GM18861 (cell line): ENCODE results near the gene ATG5.
A peak's percentile ranks its signal among the peaks of the same experiment; 100 is the strongest.

Source experiments
- ATAC-seq: cut with Tn5 transposase; IDR thresholded peaks from one replicate; pipeline ENCODE4 v1.9.1; 2021; ENCODE audit not compliant: unreplicated experiment

The ATG5 gene

DNA sequence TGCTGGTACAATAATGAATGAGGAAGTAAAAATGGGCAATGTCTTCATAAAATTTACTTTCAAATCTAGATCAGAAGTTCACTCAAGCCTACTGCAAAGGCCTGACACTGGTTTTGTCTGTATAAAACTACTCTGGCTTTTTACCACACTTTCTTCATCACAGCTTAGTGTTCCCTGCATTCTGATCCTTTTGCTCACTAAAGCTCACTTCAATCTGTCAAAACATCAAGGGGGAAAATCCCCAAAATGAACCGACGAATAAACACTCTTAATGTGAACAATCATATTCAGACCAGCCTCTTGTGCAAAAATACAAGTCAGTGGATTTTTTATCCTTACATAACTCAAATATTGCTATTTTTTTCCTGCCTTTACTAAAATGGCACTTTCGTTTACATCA, 140.9 kb downstream of the ATG5 start:
- ATAC-seq = no peak

DNA sequence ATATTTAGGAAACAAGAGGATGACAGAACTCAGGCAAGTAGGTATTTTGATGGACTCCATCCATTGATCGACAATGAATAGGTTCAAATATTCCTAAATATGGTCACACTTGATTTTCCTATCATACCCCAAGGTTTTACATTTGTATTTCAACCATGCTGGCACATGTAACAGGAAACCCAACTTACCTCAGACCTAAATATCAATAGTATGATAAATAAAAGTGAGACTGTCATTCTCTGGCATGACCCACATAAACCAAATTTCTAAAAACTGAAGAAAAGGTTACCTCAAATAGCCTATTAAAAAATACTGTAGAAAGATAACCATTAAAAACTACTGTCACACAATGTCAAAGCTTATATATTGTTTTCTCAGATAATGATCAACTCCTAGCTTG, 142.1 kb downstream of the ATG5 start:
- no peak for ATAC-seq

DNA sequence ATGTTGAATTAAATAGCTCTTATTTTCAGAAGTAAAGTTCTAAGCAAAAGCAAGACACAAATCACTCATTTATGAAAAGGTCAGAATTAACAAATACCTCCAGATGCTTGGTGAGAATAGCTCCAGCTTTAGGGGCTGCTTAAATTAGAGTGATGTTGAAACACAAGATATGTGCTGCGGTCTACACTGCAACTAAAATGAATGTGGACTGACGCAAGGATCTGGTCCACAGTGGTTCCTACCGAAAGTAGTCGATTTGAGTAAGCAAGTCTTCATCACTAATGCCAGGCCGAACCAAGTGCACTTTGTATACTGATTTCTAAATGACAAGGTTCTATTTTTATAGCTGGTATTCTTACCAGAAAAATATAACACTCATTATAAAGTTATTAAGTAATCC, 143.1 kb downstream of the ATG5 start:
- ATAC-seq = peak; percentile 74

DNA sequence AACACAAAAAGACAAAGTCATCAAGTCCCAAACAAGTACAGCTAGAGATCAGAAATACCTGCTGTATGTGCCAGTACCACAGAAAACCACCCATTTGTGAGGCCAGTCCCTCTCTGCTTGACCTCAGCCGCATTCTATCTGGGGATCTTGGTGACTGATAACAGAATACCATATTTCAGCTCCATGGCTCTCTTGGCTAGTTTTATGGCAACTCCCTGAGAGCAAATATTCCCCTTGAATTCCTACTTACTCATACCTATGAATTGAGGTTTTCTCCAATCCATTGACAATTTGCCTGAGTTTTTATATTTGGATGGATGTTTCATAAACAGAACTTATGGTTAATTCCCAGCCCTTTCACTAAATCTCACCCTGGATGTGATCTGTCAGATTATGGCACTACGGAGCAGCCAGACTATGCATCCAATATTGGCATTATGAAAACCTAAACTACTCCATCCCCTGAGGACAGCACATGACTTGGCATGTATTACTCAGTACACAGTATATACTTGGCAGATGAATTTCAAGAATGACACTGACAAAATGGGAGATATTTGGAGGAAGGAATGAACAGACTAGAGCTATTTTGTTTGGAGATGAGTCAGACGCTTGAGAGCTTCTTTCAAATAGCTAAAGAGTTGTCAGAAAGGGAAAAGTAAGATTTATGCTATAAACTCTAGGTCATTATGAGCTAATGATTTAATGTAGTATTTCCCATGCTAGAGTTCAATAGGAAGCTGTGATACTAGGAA, 143.7 kb downstream of the ATG5 start:
- ATAC-seq = peak; percentile 34

DNA sequence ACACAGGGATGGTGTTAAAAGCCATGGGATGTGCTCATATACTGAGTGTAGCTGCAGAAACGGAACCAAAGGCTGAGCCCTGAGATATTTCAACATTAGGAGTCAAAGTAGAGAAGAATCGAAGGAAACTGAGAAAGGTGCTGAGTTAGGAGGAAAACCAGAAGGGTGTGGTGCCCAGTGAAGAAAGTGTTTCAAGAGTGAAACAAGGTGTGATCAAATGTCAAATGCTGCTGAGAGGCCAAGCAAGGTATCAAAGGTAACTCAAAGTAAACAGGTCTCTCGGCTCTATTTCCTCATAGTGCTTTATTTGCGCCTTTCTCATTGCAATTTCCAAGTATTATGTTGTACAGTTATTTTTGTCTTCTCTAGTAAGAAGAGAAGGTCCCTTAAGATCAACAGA, 145.4 kb downstream of the ATG5 start:
- no peak for ATAC-seq

DNA sequence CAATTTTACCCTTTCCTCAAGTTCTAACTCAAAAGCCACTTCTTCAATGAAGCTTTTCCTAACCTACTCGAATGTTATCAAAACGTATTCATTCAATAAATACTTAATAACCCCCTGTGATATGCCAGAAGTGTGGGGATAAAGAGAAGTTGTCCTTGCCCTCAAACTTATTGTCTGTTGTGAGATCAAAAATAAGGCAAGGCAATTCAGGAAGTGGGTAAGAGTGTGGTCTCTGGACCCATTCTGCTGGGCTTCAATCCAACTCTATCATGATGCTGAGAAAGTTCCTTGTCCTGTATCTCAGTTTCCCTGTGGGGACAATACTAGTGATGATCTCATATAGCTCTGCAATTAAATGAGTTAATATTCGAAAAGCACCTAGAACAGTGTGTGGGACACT, 146.7 kb downstream of the ATG5 start:
- ATAC-seq = no peak

DNA sequence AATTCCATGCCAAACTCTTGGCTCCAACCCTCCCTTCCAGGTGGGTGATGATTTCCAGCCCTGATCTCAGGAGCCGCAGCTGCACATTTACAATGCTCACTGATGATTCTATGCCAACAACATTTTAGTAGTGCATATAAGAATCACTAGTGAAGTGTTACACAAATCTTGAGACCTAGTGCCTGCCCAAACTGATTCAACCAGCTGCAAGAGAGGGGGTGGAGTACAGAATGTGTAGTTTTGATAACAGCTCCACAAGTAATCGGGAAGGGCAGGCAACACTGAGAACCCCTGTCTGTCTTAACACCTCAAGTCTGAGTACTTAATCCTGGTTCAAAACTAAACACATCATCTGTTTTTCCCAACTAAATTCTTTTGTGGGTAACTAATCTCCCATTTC, 147.8 kb downstream of the ATG5 start:
- no peak for ATAC-seq

DNA sequence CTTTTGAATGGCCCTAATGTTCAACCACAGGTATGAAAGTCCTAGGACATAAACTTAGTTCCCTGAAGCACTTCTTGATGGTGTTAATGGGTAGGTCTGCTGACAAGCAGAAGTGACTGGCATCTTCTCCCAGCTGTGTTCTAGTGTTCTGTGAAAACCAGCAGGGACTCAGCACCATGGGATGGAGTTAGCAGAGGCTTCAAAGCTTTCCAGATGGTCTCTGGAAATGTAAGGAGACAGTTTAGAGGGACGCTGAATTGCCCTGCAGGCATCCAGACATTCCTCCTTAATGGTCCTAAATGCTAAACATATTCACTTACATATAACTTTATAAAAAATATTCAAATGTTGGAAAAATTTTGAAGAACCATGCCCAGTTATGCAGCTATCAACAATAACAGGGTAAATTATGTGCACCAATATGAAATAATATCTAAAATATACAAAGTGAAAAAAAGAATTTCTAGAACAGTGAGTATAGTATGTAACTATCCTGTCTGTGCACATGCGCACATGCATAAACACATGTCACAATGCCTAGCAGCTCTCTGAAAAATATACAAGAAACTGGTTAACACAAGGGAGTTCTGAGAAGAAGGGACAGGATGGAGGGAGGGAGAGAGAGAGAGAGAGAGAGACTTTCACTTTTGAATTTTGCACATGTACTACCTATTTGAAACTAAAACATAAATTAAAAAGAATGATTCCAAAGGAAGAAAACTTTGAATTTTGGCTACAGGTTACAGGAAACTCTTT, 152.3 kb downstream of the ATG5 start:
- no peak for ATAC-seq

DNA sequence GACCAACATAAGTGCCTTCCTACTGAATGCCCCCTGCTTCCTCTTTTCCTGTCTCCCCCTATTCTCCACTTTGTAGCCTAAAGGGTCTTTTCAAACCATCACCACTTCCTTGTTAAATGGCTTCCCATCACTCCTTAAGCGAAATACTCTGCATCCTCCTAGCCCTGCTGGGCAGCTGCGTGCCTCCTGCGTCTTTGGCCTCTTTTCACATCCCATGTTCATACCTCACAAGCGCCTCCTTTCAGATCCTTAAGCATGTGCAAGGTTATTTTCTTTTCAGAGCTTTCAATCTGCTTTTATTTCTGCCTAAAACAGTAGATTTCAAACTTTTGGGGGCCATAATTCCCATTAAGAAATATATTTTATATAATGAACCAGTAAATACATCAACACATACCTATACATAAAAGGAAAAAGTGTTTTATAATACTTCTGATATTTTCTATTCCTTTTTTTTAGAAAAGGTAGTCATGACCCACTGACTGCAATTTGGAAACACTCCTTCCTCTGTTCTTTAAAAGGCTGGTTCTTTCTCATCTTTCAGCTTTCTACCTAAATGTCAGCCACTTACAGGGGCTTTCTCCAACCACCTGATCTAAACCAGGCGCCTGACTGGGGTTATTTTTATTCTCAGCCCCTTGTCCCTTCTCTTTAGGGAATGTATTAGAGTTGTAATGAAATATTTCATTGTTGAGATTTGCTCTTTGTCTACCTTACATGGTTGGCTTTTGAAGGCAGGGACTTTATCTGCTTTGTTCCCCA, 155.3 kb downstream of the ATG5 start:
- ATAC-seq = no peak

DNA sequence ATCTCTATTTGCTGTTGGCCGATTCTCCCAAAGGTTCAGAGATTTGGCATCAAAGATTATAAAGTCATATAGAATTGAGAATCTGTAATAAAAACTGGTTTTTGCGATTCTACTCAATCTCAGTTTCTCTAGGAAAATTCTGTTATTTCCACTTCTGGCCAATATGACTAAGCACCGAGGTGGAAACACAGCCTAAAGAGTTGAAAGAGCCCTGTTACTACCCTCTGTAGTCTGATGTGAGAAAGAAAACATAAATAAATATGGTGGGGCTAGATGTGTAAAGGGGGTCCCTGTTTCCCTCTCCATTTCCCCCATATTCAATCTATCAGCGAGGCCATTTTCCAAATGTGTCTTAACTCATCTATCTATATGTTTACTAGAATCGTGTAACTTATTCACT, 156.0 kb downstream of the ATG5 start:
- no peak for ATAC-seq

DNA sequence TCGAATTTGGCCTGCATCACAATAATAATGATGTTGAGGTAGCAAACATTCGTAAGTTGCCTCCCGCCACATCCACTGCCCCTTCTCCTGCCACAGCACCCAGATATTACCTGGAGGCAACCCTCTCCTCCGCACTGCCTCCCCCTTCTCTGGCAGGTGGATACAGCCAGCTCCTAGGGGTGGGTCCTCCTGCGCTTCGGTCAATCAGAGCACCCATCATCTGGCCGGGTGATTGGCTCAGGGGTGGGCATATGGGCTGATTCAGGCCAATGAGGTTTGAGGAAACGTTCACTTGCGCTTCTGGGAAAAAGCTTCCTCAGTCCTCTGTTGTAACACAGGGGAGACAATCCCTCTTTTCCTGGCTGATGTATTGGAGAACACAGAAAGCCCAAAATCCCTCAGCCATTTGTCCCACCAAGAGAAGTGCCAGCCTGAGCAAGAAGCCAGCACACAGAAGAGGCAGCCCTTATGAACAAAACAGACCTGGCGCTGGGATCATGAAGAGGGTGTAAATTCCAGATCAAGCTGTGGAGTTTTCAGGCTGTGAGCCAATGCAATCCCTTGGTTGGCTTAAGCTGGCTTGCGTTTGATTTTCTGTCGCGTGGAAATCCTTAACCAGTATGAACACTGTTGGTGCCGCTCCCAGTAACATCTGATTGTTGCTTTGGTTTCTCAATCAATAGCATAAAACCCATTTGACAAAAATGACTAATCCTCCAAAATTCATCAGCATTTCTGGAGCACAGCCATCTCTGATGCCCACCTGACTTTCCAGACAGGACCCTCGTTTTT, 157.3 kb downstream of the ATG5 start:
- no peak for ATAC-seq

DNA sequence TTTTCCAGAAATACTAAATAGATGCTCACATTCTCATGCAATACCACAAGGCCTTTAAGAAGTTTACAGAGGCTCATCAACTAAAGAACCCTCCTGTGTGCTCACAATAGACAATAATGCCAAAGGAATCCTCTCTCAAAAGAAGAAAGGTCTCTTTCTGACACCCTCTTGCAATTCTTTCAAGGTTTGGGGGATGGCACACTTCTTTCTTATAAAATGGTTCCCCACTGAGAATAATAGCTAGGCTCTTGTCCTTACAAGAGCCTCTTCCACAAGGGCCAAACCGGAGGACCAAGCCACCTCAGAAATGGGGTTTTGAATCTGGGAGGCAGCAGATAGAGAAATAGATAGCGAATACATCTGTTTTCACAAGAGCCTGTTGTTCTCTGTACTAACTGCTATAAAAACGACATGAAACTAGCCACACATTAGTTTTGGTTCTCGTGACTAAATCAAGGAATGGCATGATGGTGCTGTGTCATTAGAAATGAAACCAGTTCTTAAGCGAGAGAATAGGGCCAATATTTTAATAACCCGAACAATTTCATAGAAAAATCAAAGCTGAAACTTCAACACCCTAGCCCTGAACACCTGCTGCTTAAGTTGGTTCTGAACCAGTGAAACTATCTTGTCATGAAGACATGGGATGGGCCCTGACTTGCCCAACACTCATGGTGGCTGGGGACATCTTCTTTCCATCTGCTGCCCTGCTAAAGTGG, 158.3 kb downstream of the ATG5 start:
- ATAC-seq = peak; percentile 44

DNA sequence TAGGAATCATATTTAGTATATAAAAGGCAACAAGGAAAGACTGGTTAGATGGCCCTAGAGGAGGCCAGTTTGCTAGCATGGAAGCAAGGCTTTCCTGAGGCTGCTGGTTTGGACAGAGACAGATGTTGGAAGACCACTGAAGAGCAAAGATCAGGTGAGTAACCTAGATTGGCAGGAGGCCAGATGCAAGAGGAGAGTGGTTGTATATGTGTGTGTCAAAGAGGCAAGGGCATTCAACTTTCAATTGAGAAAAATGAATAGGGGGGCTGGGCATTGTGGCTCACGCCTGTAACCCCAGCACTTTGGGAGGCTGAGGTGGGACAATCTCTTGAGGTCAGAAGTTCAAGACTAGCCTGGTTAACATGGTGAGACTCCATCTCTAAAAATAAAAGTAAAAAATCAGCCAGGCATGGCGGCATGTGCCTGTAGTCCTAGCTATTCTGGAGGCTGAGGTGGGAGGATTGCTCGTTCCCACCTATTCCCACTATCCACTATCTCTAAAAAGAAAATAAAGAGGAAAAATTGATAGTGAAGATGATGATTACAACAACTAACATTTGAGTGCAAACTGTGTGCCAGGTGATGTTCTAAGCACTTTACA, 159.6 kb downstream of the ATG5 start:
- no peak for ATAC-seq

DNA sequence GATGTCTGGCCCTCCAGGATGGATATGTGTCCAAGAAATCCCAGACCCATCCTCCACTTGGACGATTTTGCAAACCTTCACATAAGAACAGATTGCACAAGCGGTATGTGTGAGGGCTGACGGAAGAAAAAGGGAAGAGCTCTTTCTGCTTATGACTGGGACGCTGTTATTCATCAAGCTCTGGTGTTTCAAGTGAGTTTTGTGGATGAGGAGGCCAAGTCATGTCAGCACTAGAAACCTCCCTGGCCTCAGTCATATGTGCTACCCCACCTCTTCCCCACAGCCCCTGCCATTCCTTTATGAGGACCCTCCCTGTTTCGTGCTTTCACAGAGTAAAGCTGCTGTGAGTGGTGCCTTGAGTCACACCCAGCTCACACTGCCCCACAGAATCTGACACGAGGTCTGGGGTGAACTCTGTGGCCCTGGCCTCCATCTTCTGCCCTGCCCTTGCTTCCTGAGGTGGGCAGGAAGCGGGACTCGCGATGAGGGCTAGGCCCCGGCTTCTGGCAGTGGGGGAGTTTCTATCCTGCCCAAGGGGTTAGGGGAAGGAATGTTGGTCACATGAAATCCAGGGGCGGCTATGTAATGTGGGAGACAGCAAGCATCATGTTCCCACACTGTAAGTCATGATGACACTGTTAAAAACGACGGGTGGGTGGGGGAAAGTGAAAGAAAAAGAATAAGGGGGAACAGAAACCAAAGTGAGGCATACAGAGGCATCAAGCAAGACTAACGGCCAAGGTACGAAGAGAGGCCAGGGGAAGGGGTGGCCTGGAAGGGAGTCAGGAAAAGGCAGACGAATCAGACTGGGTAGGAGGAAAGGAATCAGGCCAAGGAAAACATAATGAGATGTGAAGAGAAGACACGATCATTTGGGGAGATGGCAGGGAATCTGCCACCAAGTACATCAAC, 161.3 kb downstream of the ATG5 start:
- peak; percentile 37 for ATAC-seq

DNA sequence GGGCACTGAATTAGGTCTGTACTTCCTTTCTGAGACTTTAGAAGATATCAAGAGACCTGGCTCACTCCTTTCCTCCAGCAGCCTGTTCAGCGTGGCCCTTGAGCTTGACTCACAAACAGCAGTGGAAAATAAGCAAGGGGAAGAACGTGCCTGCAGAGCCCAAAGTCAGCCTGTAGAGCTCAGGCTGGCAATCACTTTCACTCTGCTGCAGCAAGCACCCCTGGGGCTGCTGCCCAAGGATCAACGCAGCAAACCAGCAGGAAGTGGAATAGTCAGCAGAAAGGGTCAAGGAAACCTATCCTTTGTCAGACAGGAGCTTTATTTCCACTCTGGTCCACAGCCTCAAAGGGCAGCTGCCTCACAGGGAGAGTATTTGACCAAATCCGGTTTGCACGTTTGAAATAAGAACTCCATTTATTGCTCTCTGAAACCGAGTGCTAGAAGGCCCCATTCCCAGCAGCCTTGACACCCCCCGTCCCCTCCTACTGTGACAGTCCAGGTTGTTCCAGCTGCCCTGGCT, 162.1 kb downstream of the ATG5 start:
- peak; percentile 31 for ATAC-seq

DNA sequence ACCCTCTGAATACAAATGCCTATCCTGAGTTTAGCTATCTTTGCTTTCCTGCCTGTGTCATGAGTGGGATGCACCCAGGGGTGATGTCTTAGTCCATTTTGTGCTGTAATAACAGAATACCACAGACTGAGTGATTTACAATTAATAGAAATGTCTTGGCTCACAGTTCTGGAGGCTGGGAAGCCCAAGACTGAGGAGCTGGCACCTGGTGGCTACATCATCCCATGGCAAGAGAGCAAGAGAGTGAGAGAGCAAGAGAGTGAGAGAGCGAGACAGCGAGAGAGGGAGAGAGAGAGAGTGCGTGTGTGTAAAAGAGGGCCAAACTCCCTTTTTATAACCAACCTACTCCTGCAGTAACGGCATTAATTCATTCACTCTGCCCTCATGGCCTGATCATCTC, 162.6 kb downstream of the ATG5 start:
- ATAC-seq = no peak

DNA sequence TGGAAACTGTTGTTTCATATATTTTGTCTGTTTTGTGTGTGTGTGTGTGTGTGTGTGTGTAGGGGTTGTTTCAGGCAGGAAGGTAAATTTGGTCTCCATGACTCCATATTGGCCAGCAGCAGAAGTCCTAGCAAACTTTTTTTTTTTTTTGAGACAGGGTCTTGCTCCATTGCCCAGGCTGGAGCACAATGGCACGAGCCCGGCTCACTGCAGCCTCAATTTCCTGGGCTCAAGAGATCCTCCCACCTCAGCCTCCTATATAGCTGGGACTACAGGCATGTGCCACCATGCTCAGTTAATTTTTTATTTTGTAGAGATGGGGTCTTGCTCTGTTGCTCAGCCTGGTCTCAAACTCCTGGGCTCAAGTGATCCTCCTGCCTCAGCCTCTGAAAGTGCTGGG, 163.7 kb downstream of the ATG5 start:
- no peak for ATAC-seq

DNA sequence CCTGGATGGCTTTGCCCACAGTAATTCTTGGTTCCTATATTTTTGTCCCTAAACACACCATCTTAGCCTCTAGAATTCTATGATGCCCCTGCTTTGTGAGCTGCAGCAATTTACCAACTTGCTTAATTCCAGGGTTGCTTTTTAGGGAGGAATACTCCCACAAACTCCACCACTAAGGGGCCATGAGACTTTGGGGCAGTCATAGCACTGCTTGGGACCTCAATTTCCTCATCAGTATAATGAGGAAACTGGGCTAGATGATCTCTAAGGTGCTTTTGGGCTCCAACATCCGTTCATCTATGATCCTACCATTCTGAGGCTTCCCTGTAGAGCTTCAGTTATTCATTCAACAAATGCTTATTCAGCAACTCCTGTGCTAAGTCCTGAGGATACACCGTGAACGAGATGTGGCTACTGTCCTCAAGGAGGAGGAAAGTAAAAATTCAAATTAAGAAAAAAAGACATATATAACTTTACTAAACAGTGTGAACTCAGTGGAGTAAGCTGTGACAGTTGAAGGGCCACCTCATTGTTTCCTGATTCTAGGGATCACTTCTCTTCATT, 164.2 kb downstream of the ATG5 start:
- ATAC-seq = no peak
